HepG2 (cell line): ENCODE results near the gene CALR. TPM values are rescaled to one million over a fixed set of nuclear protein-coding genes. Genes with fewer than 3 reads are reported as not detected.
A peak's percentile ranks its signal among the peaks of the same experiment; 100 is the strongest.

Experiments
- ATF6 ChIP-seq: sonication (generic); formaldehyde crosslinking; conservative IDR thresholded peaks from 2 replicates; pipeline ENCODE4 v1.4.0; 2020; ENCODE audit warnings: missing genetic modification reagents
- CEBPB ChIP-seq: IDR thresholded peaks from 2 replicates; pipeline ENCODE4 v1.6.1; 2011; ENCODE audit warnings: low read depth, low read length, improper control_type of control experiment, borderline replicate concordance
- ZBTB4 ChIP-seq: sonication (generic); formaldehyde crosslinking; IDR thresholded peaks from 2 replicates; pipeline ENCODE4 v1.4.0; 2020; ENCODE audit warnings: missing genetic modification reagents, mild to moderate bottlenecking, borderline replicate concordance
- ZNF407 ChIP-seq: sonication (generic); formaldehyde crosslinking; IDR thresholded peaks from one replicate; pipeline ENCODE4 v1.5.1; 2020; ENCODE audit warnings: mild to moderate bottlenecking, missing genetic modification reagents; ENCODE audit errors: not compliant biosample characterization
- ZNF646 ChIP-seq: sonication (generic); formaldehyde crosslinking; IDR thresholded peaks from 2 replicates; pipeline ENCODE4 v1.9.0; 2021; ENCODE audit warnings: mild to moderate bottlenecking, missing genetic modification reagents
- ZNF775 ChIP-seq: sonication (generic); formaldehyde crosslinking; IDR thresholded peaks from 2 replicates; pipeline ENCODE4 v1.4.0; 2020; ENCODE audit warnings: missing genetic modification reagents, mild to moderate bottlenecking, moderate library complexity, borderline replicate concordance
- polyA plus RNA-seq, 8 experiments: library from polyadenylated mRNA; depleted of rRNA in 3 of 8; stranded (reverse) in 7 of 8; unstranded in 1 of 8; fragments of >200 nt; fragmentation: Illumina TruSeq in 4 of 8; extraction: Trizol in 4 of 8; gene quantifications; 2 replicates each; pipeline versions ENCODE4 v1.2.1 to v1.2.3, GENCODE V29; 2011 to 2016; ENCODE audit warnings: low read depth in 4 of 8, missing spikeins in 1 of 8, mixed read lengths in 1 of 8; ENCODE audit not compliant: insufficient read depth in 1 of 8
- total RNA-seq, 5 experiments: library from RNA; depleted of rRNA; stranded (reverse); fragments of >200 nt; fragmentation: Illumina TruSeq; extraction: Trizol; gene quantifications; 2 replicates each; pipeline ENCODE4 v1.2.3, GENCODE V29; 2016; ENCODE audit warnings: low read depth in 1 of 5

The CALR gene
- total and polyA plus RNA-seq, 2 of the 13 experiments (the other 11 are each of a cell fraction or from before 2014, with no cell fraction given) = 898 to 934 TPM

- TF ChIP-seq ZNF407 (CRISPR knock-in tag) (peak; percentile 54), ZNF775 (CRISPR knock-in tag) (no peak), ZBTB4 (CRISPR knock-in tag) (peak; percentile 89; the same call in 1 of the 2 replicates), ZNF646 (no peak), ATF6 (CRISPR knock-in tag) (no peak), CEBPB (0 out of 2 replicates have a peak, but pooled peaks have one; percentile 0)
These were observed 4.9 kb upstream of the CALR start, which contains the start of gene FARSA (continued) for GRCh38 chr19:12933287-12934072.
